Skeletal muscle cell (primary cell): ENCODE measurements around the gene ELP6.
A peak's percentile ranks its signal among the peaks of the same experiment; 100 is the strongest.
"Not testable (repeated sequence)": the region's sequence is repeated elsewhere in the genome, so short reads cannot be mapped to it uniquely, and the experiment has no call there.

ENCODE experiments used
- DNase-seq: peaks from one replicate; pipeline ENCODE4 v3.0.0-alpha.2; 2010; ENCODE audit warnings: low read depth
- H3K4me3 ChIP-seq: 2 replicates; pipeline ENCODE4 v1.5.1; 2011; ENCODE audit warnings: low read depth, mild to moderate bottlenecking, control low read depth, low read length, moderate library complexity

The ELP6 gene

DNA sequence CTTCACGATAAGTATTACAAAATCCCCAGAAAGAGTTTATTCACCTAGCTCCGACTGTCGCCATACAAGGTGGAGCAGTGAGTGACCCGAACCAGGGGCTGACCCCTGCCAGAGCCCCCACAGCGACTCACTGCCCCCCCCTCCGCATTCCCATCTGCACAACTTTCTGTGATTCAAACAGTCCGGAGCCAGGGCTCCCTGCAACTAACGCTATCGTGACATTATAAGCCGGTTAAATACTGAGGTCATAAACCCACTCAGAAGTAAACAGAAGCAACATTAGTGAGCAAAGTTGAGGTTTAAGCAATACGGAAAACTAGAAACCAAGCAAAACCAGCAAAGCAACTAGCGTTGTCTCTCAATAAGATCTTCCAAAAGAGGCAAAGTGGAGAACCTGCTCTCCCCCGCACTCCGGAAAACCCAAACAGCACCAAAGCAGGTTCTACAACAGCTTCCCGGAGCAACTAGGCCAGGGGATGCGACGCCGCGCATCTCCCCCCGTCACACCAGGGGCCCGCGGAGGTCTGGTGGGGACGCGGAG lies 38.4 kb downstream of the ELP6 start:
- no peak for DNase-seq
- H3K4me3 ChIP-seq, result peak overlapping the region; percentile 88

DNA sequence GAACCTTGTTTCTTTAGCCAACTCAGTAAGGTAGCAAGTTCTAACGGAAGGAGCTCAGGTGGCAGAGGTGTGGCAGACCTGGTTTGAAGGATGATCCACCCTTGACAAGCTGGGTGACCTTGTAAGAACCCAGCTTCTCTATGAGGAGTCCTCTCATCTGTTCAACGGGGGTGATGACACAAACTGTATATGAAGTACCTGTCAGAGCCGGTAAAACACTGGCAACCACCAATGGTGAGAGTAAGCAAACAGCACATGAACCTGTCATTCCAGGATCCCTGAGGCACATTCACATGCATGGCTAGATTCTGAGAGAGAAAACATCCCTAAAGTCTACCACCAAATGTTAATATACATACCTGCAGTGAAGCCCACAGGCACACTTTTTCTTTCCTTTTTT lies 40.1 kb downstream of the ELP6 start:
- no peak overlapping the region for H3K4me3 ChIP-seq
- no peak for DNase-seq

DNA sequence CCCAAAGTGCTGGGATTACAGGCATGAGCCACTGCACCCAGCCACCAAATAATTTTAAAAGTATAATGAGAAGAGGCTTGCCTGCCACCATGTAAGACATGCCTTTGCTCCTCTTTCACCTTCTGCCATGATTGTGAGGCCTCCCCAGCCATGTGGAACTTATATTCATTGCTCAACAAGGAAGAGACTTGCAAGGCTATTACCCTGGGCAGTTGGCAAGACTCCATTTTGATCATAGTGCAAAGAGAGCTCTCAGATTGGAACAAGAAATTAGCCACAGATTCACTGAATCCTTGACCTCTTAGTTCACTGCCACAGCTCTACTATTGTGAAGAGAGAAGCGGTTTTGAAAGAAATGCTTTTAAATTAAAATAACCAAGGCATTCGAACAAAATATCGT lies 43.9 kb downstream of the ELP6 start:
- DNase-seq, result no peak
- H3K4me3 ChIP-seq, result no peak overlapping the region

DNA sequence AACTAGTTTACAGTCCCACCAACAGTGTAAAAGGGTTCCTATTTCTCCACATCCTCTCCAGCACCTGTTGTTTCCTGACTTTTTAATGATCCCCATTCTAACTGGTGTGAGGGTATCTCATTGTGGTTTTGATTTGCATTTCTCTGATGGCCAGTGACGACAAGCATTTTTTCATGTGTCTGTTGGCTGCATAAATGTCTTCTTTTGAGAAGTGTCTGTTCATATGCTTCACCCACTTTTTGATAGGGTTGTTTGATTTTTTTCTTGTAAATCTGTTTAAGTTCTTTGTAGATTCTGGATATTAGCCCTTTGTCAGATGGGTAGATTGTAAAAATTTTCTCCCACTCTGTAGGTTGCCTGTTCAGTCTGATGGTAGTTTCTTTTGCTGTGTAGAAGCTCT lies 45.2 kb downstream of the ELP6 start:
- DNase-seq, H3K4me3 ChIP-seq: not testable (repeated sequence)

DNA sequence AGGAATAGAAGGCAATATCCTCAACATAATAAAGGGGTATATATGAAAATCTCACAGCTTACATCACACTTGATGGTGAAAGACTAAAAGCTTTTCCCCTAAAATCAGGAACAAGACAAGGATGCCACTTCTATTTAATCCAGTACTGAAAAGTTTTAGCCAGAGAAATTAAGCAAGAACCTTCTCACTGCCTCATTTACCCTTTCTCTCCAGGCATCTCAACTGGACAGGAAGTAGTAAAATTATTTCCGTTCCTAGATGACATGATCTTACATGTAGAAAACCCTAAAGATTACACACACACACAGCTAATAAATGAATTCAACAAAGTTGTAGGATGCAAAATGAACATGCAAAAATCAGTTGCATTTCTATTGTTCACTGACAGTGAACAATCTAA lies 48.9 kb downstream of the ELP6 start:
- H3K4me3 ChIP-seq, result no peak overlapping the region
- DNase-seq, result no peak

DNA sequence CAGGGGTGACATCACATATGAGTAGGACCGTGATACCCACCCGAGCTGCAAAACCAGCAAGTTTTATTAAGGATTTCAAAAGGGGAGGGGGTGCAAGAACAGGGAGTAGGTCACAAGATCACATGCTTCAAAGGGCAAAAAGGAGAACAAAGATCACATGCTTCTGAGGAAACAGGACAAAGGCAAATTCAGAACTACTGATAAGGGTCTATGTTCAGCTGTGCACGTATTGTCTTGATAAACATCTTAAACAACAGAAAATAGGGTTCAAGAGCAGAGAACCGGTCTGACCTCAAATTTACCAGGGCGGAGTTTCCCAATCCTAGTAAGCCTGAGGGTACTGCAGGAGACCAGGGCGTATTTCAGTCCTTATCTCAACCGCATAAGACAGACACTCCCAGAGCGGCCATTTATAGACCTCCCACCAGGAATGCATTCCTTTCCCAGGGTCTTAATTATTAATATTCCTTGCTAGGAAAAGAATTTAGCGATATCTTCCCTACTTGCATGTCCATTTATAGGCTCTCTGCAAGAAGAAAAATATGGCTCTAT lies 53.9 kb downstream of the ELP6 start:
- H3K4me3 ChIP-seq, DNase-seq: not testable (repeated sequence)

DNA sequence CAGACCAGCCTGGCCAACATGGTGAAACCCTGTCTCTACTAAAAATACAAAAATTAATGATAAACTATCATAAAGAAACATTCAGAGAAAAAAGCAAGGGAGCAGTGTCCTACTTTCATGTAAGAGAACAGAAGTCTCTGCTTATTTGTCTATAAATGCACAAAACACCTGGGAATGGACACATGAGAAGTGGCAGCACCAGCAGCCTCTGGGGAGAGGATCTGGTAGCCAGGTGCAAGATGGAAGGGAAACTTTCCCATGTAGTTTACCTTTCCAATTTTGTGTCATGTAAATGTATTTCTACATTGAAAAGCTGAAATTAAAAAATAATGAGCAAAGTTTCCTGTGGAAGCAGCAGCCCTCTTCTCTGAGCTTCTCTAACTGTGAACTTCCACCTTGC lies 56.5 kb downstream of the ELP6 start:
- no peak overlapping the region for H3K4me3 ChIP-seq
- no peak for DNase-seq

DNA sequence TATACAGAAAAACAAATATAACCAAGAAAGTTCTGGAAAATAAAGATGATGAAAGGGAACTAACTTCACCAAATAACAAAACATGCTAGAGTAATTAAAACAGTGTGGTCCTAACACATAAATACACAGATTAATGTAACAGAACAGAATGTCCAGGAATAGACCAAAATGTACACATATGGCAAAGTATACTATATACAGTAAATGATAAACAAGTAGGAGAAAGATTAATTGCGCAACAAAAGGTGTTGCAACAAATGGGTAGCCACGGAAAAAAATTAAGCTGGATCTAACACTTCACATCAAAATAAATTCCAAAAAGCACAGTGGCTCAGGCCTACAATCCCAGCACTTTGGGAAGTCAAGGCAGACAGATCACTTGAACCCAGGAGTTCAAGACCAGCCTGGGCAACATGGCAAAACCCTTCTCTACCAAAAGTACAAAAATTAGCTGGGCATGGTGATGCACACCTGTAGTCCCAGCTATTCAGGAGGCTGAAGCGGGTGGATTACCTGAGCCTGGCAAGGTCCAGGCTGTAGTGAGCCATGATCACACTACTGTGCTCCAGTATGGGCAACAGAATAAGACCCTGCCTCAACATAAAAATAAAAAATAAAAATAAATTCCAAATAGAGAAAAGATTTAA lies 57.6 kb downstream of the ELP6 start:
- no peak overlapping the region for H3K4me3 ChIP-seq
- DNase-seq, result no peak

DNA sequence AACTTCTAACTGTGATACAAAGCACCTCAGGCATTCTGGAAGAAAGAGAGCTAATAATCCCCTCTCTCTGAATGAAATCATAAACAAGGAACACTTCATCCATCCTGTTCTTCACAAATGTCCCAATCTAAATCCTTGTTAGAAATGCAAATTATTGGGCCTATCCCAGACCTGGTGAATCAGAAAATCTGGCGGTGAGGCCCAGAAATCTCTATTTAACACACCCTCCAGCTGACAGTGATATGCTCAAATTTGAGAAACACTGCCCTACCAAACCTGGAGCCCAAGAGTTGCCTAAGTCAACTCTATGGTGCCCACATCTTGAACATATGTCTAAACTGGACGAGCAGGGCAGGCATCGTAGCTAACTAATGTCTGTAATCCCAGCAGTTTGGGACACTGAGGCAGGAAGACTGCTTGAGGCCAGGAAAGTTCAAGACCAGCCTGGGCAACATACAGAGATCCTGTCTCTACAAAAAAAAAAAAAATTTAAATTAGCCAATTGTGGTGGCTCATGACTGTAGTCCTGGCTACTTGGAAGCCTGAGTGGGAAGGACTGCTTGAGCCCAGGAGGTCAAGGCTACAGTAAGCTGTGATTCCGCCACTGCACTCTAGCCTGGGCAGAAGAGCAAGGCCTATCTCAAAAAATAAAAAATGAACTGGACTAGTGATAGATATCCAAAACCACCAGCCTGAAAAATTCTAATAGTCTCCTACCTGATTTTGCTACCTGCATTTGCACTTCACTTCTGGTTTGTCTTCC lies 60.9 kb downstream of the ELP6 start:
- no peak for DNase-seq
- no peak overlapping the region for H3K4me3 ChIP-seq
